Stimulated activated CD8-positive, alpha-beta memory T cell treated with anti-CD3 and anti-CD28 coated beads, Interleukin-15, amount 100 ng/mL, for 4 hours (primary cell): ENCODE measurements around the gene STPG2.

Source experiments
- DNase-seq, 2 donors: peaks; one replicate each; pipeline ENCODE4 v3.0.0-alpha.2; 2020; ENCODE audit warnings: low read depth in 2 of 2

The STPG2 gene

GRCh38 chr4:98093662-98094061, 49.6 kb downstream of the STPG2 start:
- no peak for DNase-seq

- no peak for DNase-seq
These were observed 50.3 kb downstream of the STPG2 start for GRCh38 chr4:98092833-98093439.

- DNase-seq = no peak
These were observed 61.3 kb downstream of the STPG2 start for GRCh38 chr4:98081936-98082335.

- no peak for DNase-seq
These were observed 74.8 kb downstream of the STPG2 start for GRCh38 chr4:98068495-98068894.

GRCh38 chr4:98055800-98056501, 87.3 kb downstream of the STPG2 start:
- DNase-seq = no peak

GRCh38 chr4:98046665-98047064, 96.6 kb downstream of the STPG2 start:
- no peak for DNase-seq

GRCh38 chr4:98030059-98030458, 113.2 kb downstream of the STPG2 start:
- no peak for DNase-seq

- DNase-seq = no peak
These were observed 115.4 kb downstream of the STPG2 start for GRCh38 chr4:98027827-98028226.

- no peak for DNase-seq
These were observed 116.9 kb downstream of the STPG2 start for GRCh38 chr4:98026362-98026761.

GRCh38 chr4:98006814-98007412, 136.4 kb downstream of the STPG2 start:
- DNase-seq = no peak

GRCh38 chr4:98006060-98006459, 137.2 kb downstream of the STPG2 start:
- no peak for DNase-seq

GRCh38 chr4:98000940-98001339, 142.3 kb downstream of the STPG2 start:
- DNase-seq = no peak

GRCh38 chr4:97998203-97998602, 145.1 kb downstream of the STPG2 start:
- no peak for DNase-seq

GRCh38 chr4:97994765-97995465, 148.4 kb downstream of the STPG2 start:
- DNase-seq = no peak

GRCh38 chr4:97990409-97990808, 152.9 kb downstream of the STPG2 start:
- no peak for DNase-seq

- no peak for DNase-seq
These were observed 156.1 kb downstream of the STPG2 start for GRCh38 chr4:97987019-97987648.

GRCh38 chr4:97984545-97985131, 158.6 kb downstream of the STPG2 start:
- DNase-seq = no peak

GRCh38 chr4:97978791-97979488, 164.3 kb downstream of the STPG2 start:
- no peak for DNase-seq

GRCh38 chr4:97953171-97953941, 189.9 kb downstream of the STPG2 start:
- no peak for DNase-seq

- DNase-seq = no peak
These were observed 190.5 kb downstream of the STPG2 start for GRCh38 chr4:97952763-97953162.
